Right lobe of liver (tissue), 4 donors: ENCODE measurements around the gene PSMB1.

Experiments
- CTCF ChIP-seq, 4 donors: fragments of 200-600 bp in 3 of 4; fragments of 450-650 bp in 1 of 4; IDR thresholded peaks; one replicate each; pipeline versions ENCODE4 v1.5.1 to v1.8.0; 2016 to 2022; ENCODE audit warnings: antibody characterized with exemption in 4 of 4, mild to moderate bottlenecking in 2 of 4
- POLR2A ChIP-seq: fragments of 450-650 bp; IDR thresholded peaks from one replicate; pipeline ENCODE4 v1.6.1; 2017; ENCODE audit warnings: antibody characterized with exemption, mild to moderate bottlenecking
- donor health status: DM: no; HTN: no; CAD: no.
- donor health status: DM: no; HTN: no; CAD: no.
- donor health status: DM: no; HTN: yes; CAD: no.

- no peak for TF ChIP-seq CTCF (IDR thresholded peaks at IDR 0.05)
- TF ChIP-seq POLR2A: no peak
These were observed 67.9 kb downstream of the PSMB1 start for GRCh38 chr6:170485159-170485558.
